GM23338 (cell line): ENCODE data around the gene SEL1L3.

Source experiments
- CTCF ChIP-seq, 2 experiments: fragments of 200-600 bp in 1 of 2; sonication (generic) in 1 of 2; conservative IDR thresholded peaks; 2 replicates each; pipeline versions ENCODE4 v1.5.1 to v1.6.1; 2016 to 2017; ENCODE audit warnings: antibody characterized with exemption in 2 of 2, low read depth in 2 of 2, mild to moderate bottlenecking in 2 of 2, moderate library complexity in 1 of 2
- POLR2AphosphoS5 ChIP-seq: IDR thresholded peaks from 2 replicates; pipeline ENCODE4 v1.6.1; 2016; ENCODE audit warnings: antibody characterized with exemption, low read depth

- TF ChIP-seq POLR2AphosphoS5 (no peak), CTCF (conservative IDR thresholded peaks at IDR 0.05; ENCODE audit: low read depth in 2 of 2) (no peak)
Measured at GRCh38 chr4:25821899-25822298, 40.9 kb downstream of the SEL1L3 start.
